Muscle of arm (tissue), 14 donors: ENCODE measurements around the gene ZSCAN5C. TPM values are rescaled to one million over a fixed set of nuclear protein-coding genes. Genes with fewer than 3 reads are reported as not detected.
"Not testable (repeated sequence)": the region's sequence is repeated elsewhere in the genome, so short reads cannot be mapped to it uniquely, and the experiment has no call there.

Experiments
- DNase-seq: peaks from one replicate; pipeline ENCODE4 v3.0.0-alpha.2; 2013
- long read RNA-seq, 11 donors: transcript quantifications; one replicate each; lab custom pipeline, GENCODE V29; 2026
- polyA plus RNA-seq, 12 donors: library from polyadenylated mRNA; unstranded; fragments of 120-200 nt; gene quantifications; one replicate each; pipeline ENCODE4 v1.2.1, GENCODE V29; 2013; ENCODE audit not compliant: insufficient read length in 12 of 12

Gene ZSCAN5C
- not detected for polyA plus RNA-seq
- long read RNA-seq, donor 1: 0 reads
- long read RNA-seq, donor 2: 0 reads
- long read RNA-seq, donor 3: 0 reads
- long read RNA-seq, donor 4: 0 reads
- long read RNA-seq, donor 5: 0 reads
- long read RNA-seq, donor 6: 0 reads
- long read RNA-seq, donor 7: 0 reads
- long read RNA-seq, donor 8: 0 reads
- long read RNA-seq, donor 9: 0 reads
- long read RNA-seq, donor 10: 0 reads
- long read RNA-seq, donor 11: 0 reads

DNA sequence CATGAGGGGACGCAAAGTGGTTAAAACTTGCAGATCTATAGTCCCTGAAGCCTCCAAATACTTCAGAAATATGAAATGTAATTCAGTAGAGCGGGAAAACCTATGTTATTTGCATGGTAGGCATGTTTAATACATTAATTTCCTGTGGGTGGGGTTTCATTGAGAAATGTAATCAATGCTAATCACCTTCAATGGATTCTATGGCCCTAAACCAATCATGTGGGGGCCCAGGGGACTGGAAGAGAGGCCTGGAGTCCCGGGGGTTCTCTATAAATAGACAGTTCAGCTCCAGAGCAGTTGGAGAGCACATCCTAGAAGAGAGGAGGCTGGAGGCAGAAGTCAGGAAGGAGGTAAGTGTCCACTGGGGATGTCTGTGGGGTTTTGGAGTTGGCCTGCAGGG is at the start of gene ZSCAN5C:
ZSCAN5C (plus strand) TSS at position 301 of the 400 bp plus-strand sequence. CDS start 3,641 bp downstream, outside the sequence.
- DNase-seq: no peak

DNA sequence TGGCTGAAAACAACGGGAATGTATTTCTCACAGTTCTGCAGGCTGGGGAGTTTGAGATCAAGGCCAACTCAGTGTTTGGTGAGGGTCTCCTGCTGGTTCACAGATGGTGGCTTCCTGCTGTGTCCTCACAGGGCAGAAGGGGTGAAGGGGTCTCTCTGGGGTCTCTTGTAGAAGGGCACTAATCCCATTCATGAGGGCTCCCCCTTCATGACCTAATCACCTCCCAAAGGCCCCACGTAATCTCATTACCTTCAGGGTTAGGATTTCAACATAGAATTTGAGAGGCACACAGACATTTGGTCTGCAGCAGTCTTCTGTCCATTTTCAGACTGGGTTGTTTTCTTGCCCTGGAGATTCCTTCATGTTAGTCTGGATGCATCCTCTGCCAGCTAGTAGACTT is 49.4 kb upstream of the ZSCAN5C start:
- DNase-seq: no peak

DNA sequence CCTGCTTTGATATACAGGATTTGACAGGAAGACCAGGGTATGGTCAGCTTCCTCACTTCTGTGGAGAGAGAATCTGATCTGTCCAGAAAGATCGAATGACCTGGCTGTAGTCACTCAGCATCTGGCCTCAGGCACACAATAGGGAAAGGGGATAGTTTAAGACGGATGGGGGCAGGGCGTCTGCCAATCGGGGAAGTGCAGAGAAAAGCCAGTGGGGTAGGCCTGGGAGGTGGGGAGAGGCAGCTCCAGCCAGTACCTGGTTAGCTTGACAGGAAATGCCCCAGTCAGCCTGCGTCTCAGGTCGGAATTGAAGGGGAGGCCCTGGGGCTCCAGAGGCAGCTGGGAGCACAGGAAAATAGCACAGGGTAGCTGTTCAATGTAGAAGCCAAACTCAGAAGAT is 48.6 kb upstream of the ZSCAN5C start:
- no peak for DNase-seq

DNA sequence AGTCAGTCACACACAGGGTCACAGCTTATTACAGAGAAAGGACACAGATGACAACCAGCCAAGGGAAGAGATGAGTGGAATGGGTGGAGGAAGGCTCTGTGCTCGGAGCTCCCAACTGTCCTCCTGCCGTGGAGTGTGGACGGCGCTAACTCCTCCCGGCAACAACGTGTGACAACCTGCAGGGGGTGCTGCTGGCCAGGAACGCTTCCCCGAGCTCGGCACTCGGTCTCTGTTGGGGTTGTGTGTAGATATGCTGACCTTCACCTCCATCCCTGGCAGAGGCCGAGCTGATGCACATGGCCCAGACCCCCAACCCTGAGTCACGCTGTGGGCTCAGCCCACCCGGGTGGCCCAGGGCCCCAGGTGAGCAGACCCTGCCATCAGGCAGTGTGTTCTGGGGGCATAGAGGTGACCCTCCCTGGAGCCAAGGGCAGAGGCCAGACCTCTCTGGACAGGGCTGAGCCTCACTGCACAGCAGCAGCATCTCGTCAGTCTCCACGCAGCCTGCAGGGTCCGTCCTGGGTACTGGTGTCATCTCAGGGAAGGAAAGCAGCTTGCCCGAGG is 46.9 kb upstream of the ZSCAN5C start:
- no peak for DNase-seq

- no peak for DNase-seq
Observed at GRCh38 chr19:56156768-56157167, 45.3 kb upstream of the ZSCAN5C start.

- DNase-seq: no peak
Observed at GRCh38 chr19:56158170-56158757, 43.8 kb upstream of the ZSCAN5C start.

DNA sequence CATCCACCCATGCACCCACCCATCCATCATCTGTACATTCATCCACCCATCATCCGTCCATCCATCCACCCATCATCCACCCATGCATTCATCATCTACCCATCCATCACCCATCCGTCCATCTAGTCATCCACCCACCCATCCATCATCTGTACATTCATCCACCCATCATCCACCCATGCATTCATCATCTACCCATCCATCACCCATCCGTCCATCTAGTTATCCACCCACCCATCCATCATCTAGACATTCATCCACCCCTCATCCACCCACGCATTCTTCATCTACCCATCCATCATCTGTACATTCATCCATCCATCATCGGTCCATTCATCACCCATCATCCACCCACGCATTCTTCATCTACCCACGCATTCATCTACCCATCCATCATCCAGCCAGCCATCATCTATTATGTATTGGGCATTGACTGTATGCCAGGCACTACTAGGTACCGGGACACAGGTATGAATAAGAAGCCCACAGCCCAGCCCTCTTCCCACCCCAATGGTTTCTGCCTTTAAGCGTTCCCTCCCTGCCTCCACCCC is 43.0 kb upstream of the ZSCAN5C start:
- no peak for DNase-seq

GRCh38 chr19:56159622-56160271 is 42.3 kb upstream of the ZSCAN5C start:
- no peak for DNase-seq

DNA sequence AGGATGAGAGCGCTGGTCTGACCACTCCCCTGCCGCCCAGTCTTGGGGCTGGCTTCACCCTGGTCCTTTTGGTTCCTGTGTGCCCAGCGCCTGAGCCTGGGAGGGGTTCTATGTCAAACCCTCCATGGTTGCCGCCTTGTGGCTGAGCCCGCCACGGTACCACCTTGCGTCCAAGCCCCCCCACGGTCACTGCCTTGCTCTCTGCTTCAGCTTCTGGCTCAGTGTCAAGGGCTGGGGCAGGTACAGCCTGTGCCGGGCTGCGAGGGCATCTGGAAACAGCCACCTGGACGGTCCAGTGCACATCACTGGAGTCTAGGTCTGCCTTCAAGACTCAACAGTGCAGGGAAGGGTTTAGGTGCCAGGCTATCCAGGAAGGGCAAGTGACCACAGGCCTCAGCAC is 40.5 kb upstream of the ZSCAN5C start:
- no peak for DNase-seq

- DNase-seq: no peak
Observed at GRCh38 chr19:56162258-56162657, 39.8 kb upstream of the ZSCAN5C start.

GRCh38 chr19:56163097-56163496 is 39.0 kb upstream of the ZSCAN5C start:
- no peak for DNase-seq

- DNase-seq: no peak
Observed at GRCh38 chr19:56167064-56167578, 35.0 kb upstream of the ZSCAN5C start.

DNA sequence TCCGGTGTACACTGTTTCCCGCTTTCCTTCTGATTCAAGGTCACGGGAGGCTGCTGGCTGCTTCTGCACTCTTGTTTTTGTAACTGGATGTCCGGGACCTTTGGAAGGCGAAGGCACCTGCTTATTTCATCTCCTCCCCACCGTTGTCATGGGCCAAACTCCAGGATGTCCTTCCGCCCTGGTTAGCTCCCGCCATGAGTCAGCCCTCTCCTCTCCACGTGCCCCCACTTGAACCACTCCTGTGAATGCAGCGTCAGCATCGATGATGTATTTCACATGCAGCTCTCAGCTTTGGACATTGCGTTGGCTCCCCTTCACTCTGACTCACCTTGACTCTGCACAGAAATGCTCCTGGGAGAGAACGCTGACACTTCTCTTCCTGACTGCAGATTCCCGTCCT is 31.8 kb upstream of the ZSCAN5C start:
- no peak for DNase-seq

GRCh38 chr19:56174086-56174485 is 28.0 kb upstream of the ZSCAN5C start:
- no peak for DNase-seq

- no peak for DNase-seq
Observed at GRCh38 chr19:56174550-56174949, 27.5 kb upstream of the ZSCAN5C start.

DNA sequence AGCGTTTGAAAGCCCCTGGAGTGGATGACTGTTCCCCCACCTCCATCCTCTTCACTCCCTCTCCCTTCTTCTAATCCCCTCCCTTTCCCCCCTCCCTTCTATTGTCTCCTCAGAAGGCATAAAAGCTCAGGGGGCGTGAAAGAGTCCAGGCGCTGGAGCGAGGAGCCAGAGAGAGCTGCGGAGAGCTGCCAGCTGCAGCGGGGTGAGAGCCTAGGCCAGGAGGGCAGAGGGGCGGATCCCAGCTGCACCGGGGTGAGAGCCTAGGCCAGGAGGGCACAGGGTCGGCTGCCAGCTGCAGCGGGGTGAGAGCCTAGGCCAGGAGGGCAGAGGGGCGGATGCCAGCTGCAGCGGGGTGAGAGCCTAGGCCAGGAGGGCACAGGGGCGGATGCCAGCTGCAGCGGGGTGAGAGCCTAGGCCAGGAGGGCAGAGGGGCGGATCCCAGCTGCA is 26.2 kb upstream of the ZSCAN5C start, which contains the start of gene GALP:
GALP (plus strand) TSS at position 148 of the 447 bp plus-strand sequence. CDS start 1,101 bp downstream, outside the sequence.
- not testable (repeated sequence) for DNase-seq

DNA sequence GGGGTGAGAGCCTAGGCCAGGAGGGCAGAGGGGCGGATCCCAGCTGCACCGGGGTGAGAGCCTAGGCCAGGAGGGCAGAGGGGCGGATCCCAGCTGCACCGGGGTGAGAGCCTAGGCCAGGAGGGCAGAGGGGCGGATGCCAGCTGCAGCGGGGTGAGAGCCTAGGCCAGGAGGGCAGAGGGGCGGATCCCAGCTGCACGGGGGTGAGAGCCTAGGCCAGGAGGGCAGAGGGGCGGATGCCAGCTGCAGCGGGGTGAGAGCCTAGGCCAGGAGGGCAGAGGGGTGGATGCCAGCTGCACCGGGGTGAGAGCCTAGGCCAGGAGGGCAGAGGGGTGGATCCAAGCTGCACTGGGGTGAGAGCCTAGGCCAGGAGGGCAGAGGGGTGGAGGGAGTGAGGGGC is 25.8 kb upstream of the ZSCAN5C start:
- DNase-seq: not testable (repeated sequence)

GRCh38 chr19:56176881-56177280 is 25.2 kb upstream of the ZSCAN5C start:
- no peak for DNase-seq

DNA sequence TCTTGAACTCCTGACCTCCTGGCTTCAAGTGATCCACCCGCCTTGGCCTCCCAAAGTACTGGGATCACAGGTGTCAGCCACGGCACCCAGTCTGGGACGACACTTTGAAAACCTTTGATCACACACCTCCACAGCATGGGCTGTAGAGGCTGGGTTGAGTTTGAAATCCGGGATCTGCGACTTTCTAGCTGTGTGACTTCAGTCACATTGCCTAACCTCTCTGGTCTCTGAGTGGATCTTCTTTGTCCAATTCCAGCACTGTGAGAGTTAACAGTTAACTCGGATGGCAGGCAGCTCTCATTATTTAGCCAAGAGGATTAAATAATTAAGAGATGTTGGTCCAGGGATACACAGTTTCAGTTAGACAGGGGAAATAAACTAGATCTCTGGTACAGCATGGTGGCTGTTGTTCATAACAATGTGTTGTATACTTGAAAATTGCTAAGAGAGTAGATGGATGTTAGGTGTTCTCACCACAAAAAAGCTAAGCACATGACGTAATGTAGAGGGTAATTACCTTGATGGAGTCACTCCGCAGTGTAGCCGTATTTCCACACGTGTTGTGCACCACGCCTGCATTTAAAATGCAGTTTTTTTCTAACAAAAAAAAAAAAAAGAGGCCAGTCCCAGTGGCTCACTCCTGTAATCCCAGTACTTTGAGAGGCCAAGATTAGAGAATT is 24.4 kb upstream of the ZSCAN5C start:
- DNase-seq: no peak

- DNase-seq: no peak
Observed at GRCh38 chr19:56189785-56190184, 12.3 kb upstream of the ZSCAN5C start.

GRCh38 chr19:56191115-56191514 is 11.0 kb upstream of the ZSCAN5C start:
- no peak for DNase-seq

- DNase-seq: no peak
Observed at GRCh38 chr19:56191711-56192110, 10.4 kb upstream of the ZSCAN5C start.
